Left ventricle myocardium inferior (tissue), 1 donor: ENCODE measurements around the gene KCNQ2. TPM values are rescaled to one million over a fixed set of nuclear protein-coding genes. Genes with fewer than 3 reads are reported as not detected.
"Not testable (repeated sequence)": the region's sequence is repeated elsewhere in the genome, so short reads cannot be mapped to it uniquely, and the experiment has no call there.

ENCODE experiments used
- DNase-seq: peaks from one replicate; pipeline ENCODE4 v3.0.0-alpha.2; 2020
- H3K27ac ChIP-seq: fragments of 200-600 bp; replicated peaks from 2 replicates; pipeline ENCODE4 v1.8.0; 2021
- H3K27me3 ChIP-seq: fragments of 200-600 bp; 2 replicates; pipeline ENCODE4 v1.8.0; 2021; ENCODE audit warnings: low read depth
- H3K36me3 ChIP-seq: fragments of 200-600 bp; 2 replicates; pipeline ENCODE4 v1.8.0; 2021
- H3K4me1 ChIP-seq: fragments of 200-600 bp; 2 replicates; pipeline ENCODE4 v1.8.0; 2021
- H3K4me3 ChIP-seq: fragments of 200-600 bp; 2 replicates; pipeline ENCODE4 v1.8.0; 2021; ENCODE audit warnings: mild to moderate bottlenecking, moderate library complexity
- H3K9me3 ChIP-seq: fragments of 200-600 bp; replicated peaks from 2 replicates; pipeline ENCODE4 v1.8.0; 2021
- intact Hi-C: fragments of 100-400 bp; cut with micrococcal nuclease; formaldehyde crosslinking; loops from one replicate; pipeline ENCODE4 v1.11.0; 2022
- total RNA-seq: library from RNA; stranded (reverse); fragmentation: NEBNext Ultra II Directional; extraction: Animal tissue kit (Norgen Biotek cat#: 25700); gene quantifications from one replicate; pipeline ENCODE4 v1.2.1, GENCODE V29; 2021
- TF ChIP-seq, protein P1 (sequence below): fragments of 200-600 bp; IDR thresholded peaks from 2 replicates; pipeline ENCODE4 v1.8.0; 2021; ENCODE audit warnings: antibody characterized with exemption, mild to moderate bottlenecking, borderline replicate concordance
- donor health status: DM: no; HTN: yes; CAD: no; lungs with severe emphysema.

Gene KCNQ2
- total RNA-seq, 1 donor from 2014 or later = 2.3 TPM

DNA sequence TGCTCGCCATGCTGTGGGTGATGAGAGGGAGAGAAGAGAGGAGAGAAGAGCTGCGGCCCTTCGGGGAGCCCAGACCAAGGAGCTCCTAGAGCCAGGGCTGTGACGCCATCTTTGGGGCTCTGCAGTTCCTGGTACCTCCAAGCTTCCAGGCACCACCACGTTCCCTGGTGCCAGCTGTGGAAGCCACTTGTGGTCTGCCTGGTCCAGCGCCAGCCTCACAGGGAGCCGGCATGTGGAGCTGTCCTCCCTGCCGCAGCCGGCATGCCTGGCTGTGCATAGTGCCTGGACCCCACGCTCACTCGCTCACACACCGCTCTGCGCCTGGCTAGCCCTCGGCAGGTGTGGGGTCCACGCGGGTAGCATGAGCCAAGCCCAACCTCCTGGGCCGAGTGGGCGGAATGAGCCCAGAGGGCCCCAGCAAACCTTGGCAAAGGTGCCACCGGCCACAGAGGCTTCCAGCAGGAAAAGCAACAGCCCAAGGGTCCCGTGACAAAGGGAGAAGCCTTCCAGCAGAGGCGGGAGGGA lies 92.0 kb downstream of the KCNQ2 start:
- no peak overlapping the region for H3K4me3 ChIP-seq
- intact Hi-C loops = loop anchor here (5.0 kb wide), 1 partner anchor 73 kb away; no protein-coding TSS in a partner anchor

DNA sequence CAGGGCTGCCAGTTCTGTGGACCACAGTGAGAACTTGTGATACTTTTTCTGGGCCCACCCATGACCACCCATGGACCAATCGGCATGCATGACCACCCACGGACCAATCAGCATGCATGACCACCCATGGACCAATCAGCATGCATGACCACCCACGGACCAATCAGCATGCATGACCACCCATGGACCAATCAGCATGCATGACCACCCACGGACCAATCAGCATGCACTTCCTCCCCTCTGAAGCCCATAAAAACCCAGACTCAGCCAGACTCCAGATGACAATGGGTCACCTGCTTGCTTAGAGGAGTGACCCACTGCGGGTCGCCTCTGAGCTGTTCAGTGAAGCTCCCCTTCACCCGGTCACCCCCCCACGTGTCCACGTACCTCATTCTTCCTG lies 92.6 kb downstream of the KCNQ2 start:
- not testable (repeated sequence) for H3K36me3 ChIP-seq, H3K4me1 ChIP-seq, H3K27ac ChIP-seq, DNase-seq, H3K4me3 ChIP-seq, H3K9me3 ChIP-seq
- peaks cover 93% of the 10 kb centered on the region for H3K27me3 ChIP-seq
- intact Hi-C loops = loop anchor here (5.0 kb wide), 1 partner anchor 73 kb away; no protein-coding TSS in a partner anchor

More for the DNA sequence above, 92.0 kb downstream of the KCNQ2 start:
- Histone ChIP-seq H3K36me3 (no peaks in the 10 kb centered on the region), H3K27ac (no peak overlapping the region), H3K4me1 (no peaks in the 10 kb centered on the region), H3K9me3 (peaks cover 6% of the 10 kb centered on the region), H3K27me3 (peaks cover 88% of the 10 kb centered on the region)
- no peak for DNase-seq
- TF ChIP-seq, protein P1, sequence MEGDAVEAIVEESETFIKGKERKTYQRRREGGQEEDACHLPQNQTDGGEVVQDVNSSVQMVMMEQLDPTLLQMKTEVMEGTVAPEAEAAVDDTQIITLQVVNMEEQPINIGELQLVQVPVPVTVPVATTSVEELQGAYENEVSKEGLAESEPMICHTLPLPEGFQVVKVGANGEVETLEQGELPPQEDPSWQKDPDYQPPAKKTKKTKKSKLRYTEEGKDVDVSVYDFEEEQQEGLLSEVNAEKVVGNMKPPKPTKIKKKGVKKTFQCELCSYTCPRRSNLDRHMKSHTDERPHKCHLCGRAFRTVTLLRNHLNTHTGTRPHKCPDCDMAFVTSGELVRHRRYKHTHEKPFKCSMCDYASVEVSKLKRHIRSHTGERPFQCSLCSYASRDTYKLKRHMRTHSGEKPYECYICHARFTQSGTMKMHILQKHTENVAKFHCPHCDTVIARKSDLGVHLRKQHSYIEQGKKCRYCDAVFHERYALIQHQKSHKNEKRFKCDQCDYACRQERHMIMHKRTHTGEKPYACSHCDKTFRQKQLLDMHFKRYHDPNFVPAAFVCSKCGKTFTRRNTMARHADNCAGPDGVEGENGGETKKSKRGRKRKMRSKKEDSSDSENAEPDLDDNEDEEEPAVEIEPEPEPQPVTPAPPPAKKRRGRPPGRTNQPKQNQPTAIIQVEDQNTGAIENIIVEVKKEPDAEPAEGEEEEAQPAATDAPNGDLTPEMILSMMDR = no peak

DNA sequence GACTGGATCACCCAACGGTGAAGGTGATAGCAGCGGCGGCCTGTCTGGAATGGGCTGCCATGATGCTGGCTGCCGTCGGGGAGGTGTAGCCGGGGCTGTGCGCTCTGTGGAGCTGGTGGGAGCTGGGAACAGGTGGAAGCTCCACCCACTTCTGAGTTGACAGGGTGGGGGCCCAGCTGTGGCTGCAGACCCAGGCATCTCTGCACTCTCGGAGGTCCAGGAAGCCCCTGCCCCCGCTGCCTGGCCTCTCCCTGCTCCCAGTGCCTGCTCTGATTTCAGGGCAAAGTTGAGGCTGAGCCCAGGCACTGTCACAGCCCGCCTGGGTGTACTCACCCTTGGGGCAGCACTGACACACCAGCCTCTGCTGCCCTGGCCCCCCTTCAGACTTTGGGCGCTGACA lies 93.2 kb downstream of the KCNQ2 start:
- Histone ChIP-seq H3K36me3 (no peaks in the 10 kb centered on the region), H3K4me3 (no peak overlapping the region), H3K4me1 (no peaks in the 10 kb centered on the region), H3K9me3 (no peaks in the 10 kb centered on the region), H3K27me3 (peaks cover 93% of the 10 kb centered on the region), H3K27ac (no peak overlapping the region)
- DNase-seq = no peak
- TF ChIP-seq, protein P1 = no peak
- intact Hi-C loops = no loop called here

DNA sequence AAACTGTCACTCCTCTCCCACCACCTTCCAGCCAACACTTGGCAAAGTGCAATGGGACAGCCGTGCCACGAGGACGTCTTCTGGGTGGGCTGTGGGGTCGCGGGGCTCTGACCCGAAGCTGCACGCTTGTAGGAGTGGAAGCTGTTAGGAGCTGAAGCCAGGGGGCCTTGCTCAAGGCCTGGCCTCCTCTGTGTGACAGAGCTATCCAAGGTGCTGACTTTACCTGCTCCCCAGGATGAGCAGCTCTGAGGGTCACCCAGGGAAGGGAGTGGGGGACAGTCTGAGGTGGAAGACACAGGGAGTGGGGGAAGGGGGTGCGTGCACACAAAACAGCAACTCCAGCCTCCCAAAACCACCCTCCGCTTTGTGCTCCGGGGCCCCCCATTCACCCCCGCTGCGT lies 93.8 kb downstream of the KCNQ2 start:
- intact Hi-C loops = no loop called here
- no peaks in the 10 kb centered on the region for H3K36me3 ChIP-seq
- H3K9me3 ChIP-seq = no peaks in the 10 kb centered on the region
- H3K27me3 ChIP-seq = peaks cover 95% of the 10 kb centered on the region
- no peaks in the 10 kb centered on the region for H3K4me1 ChIP-seq
- no peak overlapping the region for H3K27ac ChIP-seq
- no peak overlapping the region for H3K4me3 ChIP-seq
- no peak for DNase-seq
- TF ChIP-seq, protein P1 = no peak

DNA sequence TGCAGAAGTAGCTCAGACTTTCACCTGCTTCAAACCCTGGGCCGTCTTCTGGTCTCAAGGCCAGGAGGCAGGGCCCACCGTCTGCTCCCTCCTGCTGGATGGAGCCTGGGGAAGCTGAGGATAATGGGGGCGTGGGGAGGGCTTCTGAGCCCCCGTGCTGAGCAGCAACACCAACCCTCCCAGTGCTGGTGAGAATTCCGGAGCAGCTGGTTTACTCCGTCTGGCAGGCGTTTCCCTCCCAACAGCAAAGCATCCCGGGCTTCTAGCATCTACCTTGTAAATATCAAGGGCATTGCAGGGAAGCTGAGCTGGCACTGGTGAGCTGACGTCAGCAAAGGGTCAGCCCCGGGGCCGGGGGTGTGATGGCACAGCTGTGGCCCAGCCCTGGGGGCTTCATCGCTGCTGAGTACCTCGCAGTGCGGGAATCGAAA lies 94.5 kb downstream of the KCNQ2 start:
- intact Hi-C loops = no loop called here
- no peak for DNase-seq
- no peaks in the 10 kb centered on the region for H3K9me3 ChIP-seq
- H3K36me3 ChIP-seq = no peaks in the 10 kb centered on the region
- TF ChIP-seq, protein P1 = no peak
- H3K4me3 ChIP-seq = no peak overlapping the region
- no peaks in the 10 kb centered on the region for H3K4me1 ChIP-seq
- H3K27ac ChIP-seq = no peak overlapping the region
- H3K27me3 ChIP-seq = peaks cover 95% of the 10 kb centered on the region

DNA sequence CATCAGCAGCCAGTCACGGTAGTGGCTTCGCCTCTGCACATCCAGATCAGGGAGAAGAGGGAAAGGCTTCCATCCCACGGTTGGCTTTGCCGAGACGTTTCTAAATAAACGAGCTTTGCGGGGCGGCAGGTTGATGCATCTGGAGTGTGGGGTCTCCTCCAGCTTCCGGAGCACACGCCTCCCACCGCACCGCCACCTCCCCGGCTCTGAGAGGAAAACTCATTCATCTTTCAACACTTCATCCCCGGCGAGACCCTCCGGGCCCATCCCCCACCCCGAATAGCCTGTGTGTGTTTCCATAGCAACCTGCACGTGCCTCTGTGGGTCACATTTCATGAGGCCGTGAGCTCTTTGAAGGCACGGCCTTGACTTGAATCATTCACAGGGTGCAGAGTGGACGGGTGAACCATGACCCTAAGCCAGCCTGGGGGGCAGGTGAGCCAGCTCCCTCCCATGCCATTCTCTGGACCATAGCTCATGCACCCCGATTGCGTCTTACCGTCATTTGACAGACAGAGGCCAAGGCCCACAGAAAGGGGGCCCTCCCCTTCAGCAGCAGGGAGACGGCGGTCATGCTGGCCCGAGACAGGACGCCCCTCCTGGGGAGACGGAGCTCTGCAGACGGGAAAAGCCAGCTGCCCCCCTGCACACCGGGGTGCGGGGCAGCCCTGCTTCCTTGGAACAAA lies 95.1 kb downstream of the KCNQ2 start:
- intact Hi-C loops = no loop called here
- Histone ChIP-seq H3K4me3 (no peak overlapping the region), H3K27ac (no peak overlapping the region), H3K27me3 (peaks cover 95% of the 10 kb centered on the region), H3K36me3 (no peaks in the 10 kb centered on the region), H3K9me3 (no peaks in the 10 kb centered on the region), H3K4me1 (no peaks in the 10 kb centered on the region)
- TF ChIP-seq, protein P1 = no peak
- no peak for DNase-seq
